Fibroblast of the aortic adventitia (primary cell): ENCODE measurements around the gene ZBTB42. TPM values are rescaled to one million over a fixed set of nuclear protein-coding genes. Genes with fewer than 3 reads are reported as not detected.

Experiments used
- DNase-seq: peaks from one replicate; pipeline ENCODE4 v3.0.0-alpha.2; 2010; ENCODE audit warnings: low read depth
- H3K4me3 ChIP-seq: 2 replicates; pipeline ENCODE4 v1.5.1; 2011; ENCODE audit warnings: low read depth, mild to moderate bottlenecking, control low read depth, low read length, moderate library complexity
- CTCF ChIP-seq: IDR thresholded peaks from 2 replicates; pipeline ENCODE4 v1.5.1; 2011; ENCODE audit warnings: mild to moderate bottlenecking, low read length, control low read depth, inconsistent platforms; ENCODE audit not compliant: insufficient read depth
- total RNA-seq: library from RNA; depleted of rRNA; stranded (reverse); fragments of >200 nt; gene quantifications from 2 replicates; pipeline ENCODE4 v1.2.3, GENCODE V29; 2012; ENCODE audit warnings: low replicate concordance

Gene ZBTB42
- total RNA-seq: 2.5 and 5.0 TPM in 2 replicates

GRCh38 chr14:104800771-104801519 is at the start of gene ZBTB42:
Gene ZBTB42, plus strand, starts transcription at chr14:104801101. Its CDS starts 97 bp downstream, at chr14:104801198.
- DNase-seq: peak; percentile 23
- peak within 1 kb of the TSS; percentile 70 for H3K4me3 ChIP-seq
- no peak for TF ChIP-seq CTCF

- peak overlapping the region; percentile 68 for H3K4me3 ChIP-seq
- no peak for TF ChIP-seq CTCF
- no peak for DNase-seq
Observed at GRCh38 chr14:104751539-104752422, 49.1 kb upstream of the ZBTB42 start.

- no peak for DNase-seq
- no peak for TF ChIP-seq CTCF
Observed at GRCh38 chr14:104752423-104752734, 48.5 kb upstream of the ZBTB42 start.

GRCh38 chr14:104752735-104753527 is 48.0 kb upstream of the ZBTB42 start, which contains the start of gene SIVA1:
Gene SIVA1, plus strand, starts transcription at chr14:104753147. Its CDS starts 55 bp downstream, at chr14:104753202.
- no peak for TF ChIP-seq CTCF
- peak within 1 kb of the TSS; percentile 96 for H3K4me3 ChIP-seq
- peak; percentile 98 for DNase-seq

More at GRCh38 chr14:104752423-104752734, 48.5 kb upstream of the ZBTB42 start:
- peak overlapping the region; percentile 68 for H3K4me3 ChIP-seq

- TF ChIP-seq CTCF: no peak
- no peak for DNase-seq
- H3K4me3 ChIP-seq: peak overlapping the region; percentile 96
Observed at GRCh38 chr14:104753528-104754212, 47.2 kb upstream of the ZBTB42 start.
